Ammon's horn (tissue), 1 donor: ENCODE results near the gene HSPE1.
"Not testable (repeated sequence)": the region's sequence is repeated elsewhere in the genome, so short reads cannot be mapped to it uniquely, and the experiment has no call there.

Experiments
- DNase-seq: peaks from one replicate; pipeline ENCODE4 v3.0.0-alpha.2; 2016; ENCODE audit warnings: low spot score

HSPE1 gene

GRCh38 chr2:197498235-197498936 lies 1.8 kb upstream of the HSPE1 start:
- DNase-seq, result no peak

GRCh38 chr2:197498937-197499593 lies 1.1 kb upstream of the HSPE1 start:
- DNase-seq, result peak; percentile 57

GRCh38 chr2:197500503-197501131 lies 438 bp downstream of the HSPE1 start:
- DNase-seq, result peak; percentile 17

GRCh38 chr2:197502201-197502600 lies 2.0 kb downstream of the HSPE1 start:
- DNase-seq, result no peak

- no peak for DNase-seq
Measured at GRCh38 chr2:197502685-197503084, 2.5 kb downstream of the HSPE1 start.

GRCh38 chr2:197504000-197504399 lies 3.8 kb downstream of the HSPE1 start:
- no peak for DNase-seq

GRCh38 chr2:197504512-197504911 lies 4.3 kb downstream of the HSPE1 start:
- no peak for DNase-seq

GRCh38 chr2:197506658-197507057 lies 6.5 kb downstream of the HSPE1 start:
- DNase-seq, result no peak

GRCh38 chr2:197513915-197514314 lies 13.7 kb downstream of the HSPE1 start:
- DNase-seq, result no peak

- peak; percentile 10 for DNase-seq
Measured at GRCh38 chr2:197514754-197515153, 14.6 kb downstream of the HSPE1 start.

GRCh38 chr2:197515315-197515738 lies 15.1 kb downstream of the HSPE1 start:
- no peak for DNase-seq

GRCh38 chr2:197515739-197516392 lies 15.7 kb downstream of the HSPE1 start, which contains the start of gene MOB4:
MOB4 (plus strand) TSS chr2:197516066; CDS start chr2:197516087, 21 bp downstream.
- peak; percentile 97 for DNase-seq

GRCh38 chr2:197516393-197516761 lies 16.2 kb downstream of the HSPE1 start:
- peak; percentile 39 for DNase-seq

- no peak for DNase-seq
Measured at GRCh38 chr2:197517150-197517549, 17.0 kb downstream of the HSPE1 start.

- DNase-seq, result no peak
Measured at GRCh38 chr2:197538412-197538811, 38.2 kb downstream of the HSPE1 start.

- DNase-seq, result no peak
Measured at GRCh38 chr2:197539734-197540133, 39.6 kb downstream of the HSPE1 start.

GRCh38 chr2:197543206-197543605 lies 43.0 kb downstream of the HSPE1 start:
- peak; percentile 18 for DNase-seq

GRCh38 chr2:197547163-197547900 lies 47.2 kb downstream of the HSPE1 start:
- DNase-seq, result no peak

- DNase-seq, result no peak
Measured at GRCh38 chr2:197548582-197548981, 48.4 kb downstream of the HSPE1 start.

- DNase-seq, result not testable (repeated sequence)
Measured at GRCh38 chr2:197551260-197551659, 51.1 kb downstream of the HSPE1 start.
